Stimulated activated effector memory CD8-positive, alpha-beta T cell treated with anti-CD3 and anti-CD28 coated beads, Interleukin-12 subunit alpha, Interleukin-12 subunit beta, amount 100 ng/mL, for 72 hours (primary cell): ENCODE results near the gene HTR1B.

Experiments
- ATAC-seq: fragments of 150-1000 bp; cut with Tn5 transposase; 2 replicates; pipeline ENCODE4 v1.10.0; 2021
- DNase-seq, 2 donors: peaks; one replicate each; pipeline ENCODE4 v3.0.0; 2021 to 2022; ENCODE audit warnings: low spot score in 2 of 2
- H3K27ac Mint-ChIP-seq: one replicate; pipeline ENCODE4 v1.8.0; 2022; ENCODE audit warnings: mild to moderate bottlenecking, mixed read lengths
- H3K36me3 Mint-ChIP-seq: one replicate; pipeline ENCODE4 v1.8.0; 2022; ENCODE audit warnings: mild to moderate bottlenecking, mixed read lengths
- H3K4me1 Mint-ChIP-seq: one replicate; pipeline ENCODE4 v1.8.0; 2022; ENCODE audit warnings: mixed read lengths
- H3K4me3 Mint-ChIP-seq: one replicate; pipeline ENCODE4 v1.8.0; 2022; ENCODE audit warnings: mild to moderate bottlenecking, mixed read lengths
- H3K9me3 Mint-ChIP-seq: one replicate; pipeline ENCODE4 v1.8.0; 2022; ENCODE audit warnings: mixed read lengths

HTR1B gene

DNA sequence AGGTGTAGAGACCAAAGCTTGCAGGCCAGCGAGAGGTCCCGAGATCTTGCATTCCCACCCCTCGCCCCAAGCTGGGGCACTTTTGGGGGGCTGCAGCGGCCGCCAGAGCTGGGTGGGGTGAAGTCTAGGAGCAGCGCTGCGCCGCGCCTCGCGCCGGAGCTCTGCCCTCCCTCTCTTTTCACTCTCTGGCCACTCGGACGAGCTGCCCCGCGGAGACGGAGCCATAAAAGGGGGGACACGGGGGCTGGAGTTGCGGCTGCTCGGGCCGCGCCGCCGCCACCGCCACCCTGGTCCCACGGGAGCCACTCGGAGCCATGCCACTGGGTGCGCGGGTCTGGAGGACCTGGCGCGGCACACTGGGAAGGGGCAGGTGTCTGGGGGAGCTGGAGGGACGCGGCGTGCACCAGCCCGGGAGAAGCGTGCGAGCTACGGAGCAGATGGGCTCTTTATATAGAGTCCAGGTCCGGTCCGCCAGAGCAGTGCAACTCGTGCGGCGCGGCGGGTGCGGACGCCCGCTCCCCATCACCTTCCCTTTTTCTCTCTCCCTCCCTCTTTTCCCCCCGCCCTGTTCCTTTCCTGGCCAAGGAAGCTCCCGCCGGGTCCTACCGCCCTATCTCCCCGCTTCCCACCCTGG, 687 bp upstream of the HTR1B start:
- Mint-ChIP-seq H3K27ac (no peak overlapping the region), H3K9me3 (no peaks in the 10 kb centered on the region), H3K36me3 (no peaks in the 10 kb centered on the region), H3K4me1 (peaks cover 24% of the 10 kb centered on the region), H3K4me3 (peak overlapping the region; percentile 33)
- DNase-seq (no peak), ATAC-seq (peak; percentile 4)

- H3K9me3 Mint-ChIP-seq: no peaks in the 10 kb centered on the region
These were observed 658 bp downstream of the HTR1B start for GRCh38 chr6:77462359-77463307.

DNA sequence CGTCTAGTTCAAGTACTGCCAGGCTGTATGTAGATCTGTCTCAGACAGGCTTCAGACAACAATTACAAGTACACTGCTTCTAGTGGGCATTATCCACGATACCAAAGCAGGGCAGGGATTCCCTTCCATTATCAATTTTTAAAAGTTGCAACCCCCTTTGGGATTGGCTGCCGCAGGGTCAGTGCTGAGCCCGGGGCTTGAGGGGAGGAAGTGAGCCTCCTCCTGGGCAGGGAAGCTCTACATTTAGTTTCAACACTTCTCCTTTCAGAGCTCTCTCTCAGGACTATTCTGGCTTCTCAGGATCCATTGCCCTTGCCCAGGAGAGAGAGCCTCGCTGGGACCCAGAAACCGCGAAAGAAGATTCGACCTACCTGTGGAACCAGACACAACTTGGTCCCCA, 1.5 kb downstream of the HTR1B start:
- no peak for DNase-seq
- Mint-ChIP-seq H3K4me1 (peaks cover 23% of the 10 kb centered on the region), H3K9me3 (no peaks in the 10 kb centered on the region), H3K36me3 (no peaks in the 10 kb centered on the region), H3K27ac (no peak overlapping the region), H3K4me3 (no peak overlapping the region)
- no peak for ATAC-seq

More at GRCh38 chr6:77462359-77463307, 658 bp downstream of the HTR1B start:
- Mint-ChIP-seq H3K4me3 (peak overlapping the region; percentile 33), H3K27ac (no peak overlapping the region), H3K4me1 (peaks cover 24% of the 10 kb centered on the region), H3K36me3 (no peaks in the 10 kb centered on the region)
- ATAC-seq (no peak), DNase-seq (no peak)

- ATAC-seq (no peak), DNase-seq (no peak)
- Mint-ChIP-seq H3K36me3 (no peaks in the 10 kb centered on the region), H3K4me3 (no peak overlapping the region), H3K9me3 (no peaks in the 10 kb centered on the region), H3K4me1 (peaks cover 12% of the 10 kb centered on the region), H3K27ac (no peak overlapping the region)
These were observed 4.9 kb downstream of the HTR1B start for GRCh38 chr6:77458421-77458820.

DNA sequence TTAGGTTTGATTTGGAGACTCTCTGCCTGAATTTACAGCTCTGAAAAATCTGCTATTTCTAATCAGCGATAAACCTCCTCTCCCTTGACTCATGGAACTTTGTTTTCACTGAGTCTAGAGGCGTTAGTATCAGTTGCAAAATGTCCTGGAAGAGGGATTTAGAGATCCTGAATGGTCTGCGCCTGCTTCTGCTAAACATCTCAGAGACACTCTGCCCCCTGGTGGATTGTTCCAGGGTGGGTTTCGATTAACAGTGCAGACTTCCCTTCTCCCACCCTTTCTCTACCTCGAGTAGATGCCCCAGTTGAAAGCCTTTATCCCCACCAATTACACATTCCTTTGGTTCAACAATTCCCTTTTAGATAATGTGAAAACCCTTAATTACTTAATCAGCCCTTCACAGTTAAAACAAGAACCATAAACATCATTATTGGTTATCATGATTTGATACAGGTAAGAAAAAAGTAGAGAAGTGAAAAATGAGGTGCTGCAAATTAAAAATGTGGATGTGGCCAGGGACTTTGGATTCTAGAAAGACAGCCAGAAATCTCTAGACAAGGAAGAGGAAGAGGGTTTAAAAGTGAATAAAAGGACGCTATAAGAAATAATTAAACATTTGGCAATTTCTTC, 5.5 kb downstream of the HTR1B start:
- Mint-ChIP-seq H3K4me3 (no peak overlapping the region), H3K9me3 (no peaks in the 10 kb centered on the region), H3K4me1 (peaks cover 8% of the 10 kb centered on the region), H3K27ac (no peak overlapping the region), H3K36me3 (no peaks in the 10 kb centered on the region)
- DNase-seq: peak in 1 of 2 donors; percentile 51
- no peak for ATAC-seq

- DNase-seq: no peak
- H3K4me3 Mint-ChIP-seq: no peak overlapping the region
- ATAC-seq: no peak
These were observed 6.6 kb downstream of the HTR1B start for GRCh38 chr6:77456531-77457248.

GRCh38 chr6:77455271-77455670, 8.0 kb downstream of the HTR1B start:
- H3K4me3 Mint-ChIP-seq: no peak overlapping the region
- ATAC-seq (no peak), DNase-seq (no peak)
- no peaks in the 10 kb centered on the region for H3K36me3 Mint-ChIP-seq
- H3K9me3 Mint-ChIP-seq: no peaks in the 10 kb centered on the region
- H3K4me1 Mint-ChIP-seq: no peaks in the 10 kb centered on the region
- no peak overlapping the region for H3K27ac Mint-ChIP-seq

More at GRCh38 chr6:77456531-77457248, 6.6 kb downstream of the HTR1B start:
- Mint-ChIP-seq H3K4me1 (no peaks in the 10 kb centered on the region), H3K27ac (no peak overlapping the region), H3K9me3 (no peaks in the 10 kb centered on the region), H3K36me3 (no peaks in the 10 kb centered on the region)

DNA sequence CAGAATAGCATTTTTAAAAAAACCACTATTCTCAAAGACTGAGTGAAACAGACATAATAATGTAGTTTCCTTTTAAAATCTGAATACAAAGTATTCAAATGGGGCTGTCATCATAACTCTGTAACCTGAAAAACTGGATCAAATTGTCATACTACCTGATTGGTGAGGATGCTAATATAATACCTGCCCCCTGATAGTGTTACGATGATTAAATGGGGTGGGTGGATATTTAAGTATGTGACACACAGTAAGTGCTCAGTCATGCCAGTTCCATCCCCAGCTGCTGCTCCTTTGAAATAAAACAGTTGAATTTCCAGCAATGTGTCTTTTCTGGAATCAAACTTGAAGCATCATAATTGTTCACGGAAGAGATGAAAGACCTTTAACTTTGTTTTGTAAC, 8.9 kb downstream of the HTR1B start:
- ATAC-seq (no peak), DNase-seq (no peak)
- no peak overlapping the region for H3K27ac Mint-ChIP-seq
- H3K4me3 Mint-ChIP-seq: no peak overlapping the region
- H3K4me1 Mint-ChIP-seq: no peaks in the 10 kb centered on the region
- no peaks in the 10 kb centered on the region for H3K36me3 Mint-ChIP-seq
- H3K9me3 Mint-ChIP-seq: no peaks in the 10 kb centered on the region

GRCh38 chr6:77451466-77451865, 11.8 kb downstream of the HTR1B start:
- H3K36me3 Mint-ChIP-seq: no peaks in the 10 kb centered on the region
- H3K4me3 Mint-ChIP-seq: no peak overlapping the region
- H3K27ac Mint-ChIP-seq: no peak overlapping the region
- no peaks in the 10 kb centered on the region for H3K4me1 Mint-ChIP-seq
- H3K9me3 Mint-ChIP-seq: no peaks in the 10 kb centered on the region
- DNase-seq (no peak), ATAC-seq (no peak)

DNA sequence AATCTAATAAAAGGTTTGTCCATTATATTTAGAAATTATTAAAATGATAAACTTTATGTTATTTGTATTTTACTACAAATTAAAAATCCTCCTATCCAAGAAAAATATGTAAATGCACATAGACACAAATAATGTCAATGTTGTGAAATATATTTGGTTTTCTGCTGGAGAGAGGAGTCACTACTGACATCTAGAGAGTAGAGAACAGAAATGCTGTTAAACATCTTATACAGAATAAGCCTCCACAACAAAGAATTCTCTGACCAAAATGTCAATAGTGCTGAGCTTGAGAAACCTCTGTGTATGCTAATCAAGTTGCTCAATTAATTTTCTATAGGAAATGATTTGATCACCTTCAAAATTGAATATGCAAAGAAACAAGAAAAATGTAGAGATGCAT, 12.4 kb downstream of the HTR1B start:
- Mint-ChIP-seq H3K27ac (no peak overlapping the region), H3K36me3 (no peaks in the 10 kb centered on the region), H3K4me1 (no peaks in the 10 kb centered on the region), H3K9me3 (no peaks in the 10 kb centered on the region), H3K4me3 (no peak overlapping the region)
- ATAC-seq (no peak), DNase-seq (no peak)

- DNase-seq (no peak), ATAC-seq (no peak)
- Mint-ChIP-seq H3K27ac (no peak overlapping the region), H3K36me3 (no peaks in the 10 kb centered on the region), H3K9me3 (no peaks in the 10 kb centered on the region), H3K4me3 (no peak overlapping the region), H3K4me1 (no peaks in the 10 kb centered on the region)
These were observed 14.7 kb downstream of the HTR1B start for GRCh38 chr6:77448546-77448945.

DNA sequence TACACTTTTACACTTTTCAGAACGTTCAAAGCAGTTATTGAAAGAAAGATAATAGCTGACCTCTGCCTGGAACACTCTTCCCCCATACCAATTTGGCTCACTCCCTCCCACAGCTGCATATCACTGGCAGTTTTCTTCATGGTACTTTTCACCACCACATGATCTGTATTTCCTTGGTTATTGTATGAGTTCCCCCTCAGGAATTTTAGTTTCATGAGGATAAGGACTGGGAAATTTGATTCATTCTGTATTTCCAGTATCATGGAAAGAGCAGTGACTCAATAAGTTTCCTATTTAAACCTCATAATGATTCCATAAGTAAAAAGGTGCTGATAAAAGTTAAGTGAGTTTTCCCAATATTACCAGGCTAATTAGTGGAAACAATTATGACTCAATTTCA, 16.0 kb downstream of the HTR1B start:
- no peak overlapping the region for H3K4me3 Mint-ChIP-seq
- no peaks in the 10 kb centered on the region for H3K9me3 Mint-ChIP-seq
- DNase-seq (no peak), ATAC-seq (no peak)
- H3K4me1 Mint-ChIP-seq: no peaks in the 10 kb centered on the region
- no peaks in the 10 kb centered on the region for H3K36me3 Mint-ChIP-seq
- no peak overlapping the region for H3K27ac Mint-ChIP-seq

GRCh38 chr6:77446249-77446648, 17.0 kb downstream of the HTR1B start:
- Mint-ChIP-seq H3K4me1 (no peaks in the 10 kb centered on the region), H3K36me3 (no peaks in the 10 kb centered on the region), H3K27ac (no peak overlapping the region), H3K9me3 (peaks cover under 1% of the 10 kb centered on the region), H3K4me3 (no peak overlapping the region)
- DNase-seq: no peak
- no peak for ATAC-seq

- H3K27ac Mint-ChIP-seq: no peak overlapping the region
- no peaks in the 10 kb centered on the region for H3K4me1 Mint-ChIP-seq
- H3K9me3 Mint-ChIP-seq: peaks cover 3% of the 10 kb centered on the region
- DNase-seq (no peak), ATAC-seq (no peak)
- no peak overlapping the region for H3K4me3 Mint-ChIP-seq
- H3K36me3 Mint-ChIP-seq: no peaks in the 10 kb centered on the region
These were observed 18.1 kb downstream of the HTR1B start for GRCh38 chr6:77445214-77445613.
